ENCODE data around the gene ERI2. TPM values are rescaled to one million over a fixed set of nuclear protein-coding genes. Genes with fewer than 3 reads are reported as not detected.

The ERI2 gene, protein sequence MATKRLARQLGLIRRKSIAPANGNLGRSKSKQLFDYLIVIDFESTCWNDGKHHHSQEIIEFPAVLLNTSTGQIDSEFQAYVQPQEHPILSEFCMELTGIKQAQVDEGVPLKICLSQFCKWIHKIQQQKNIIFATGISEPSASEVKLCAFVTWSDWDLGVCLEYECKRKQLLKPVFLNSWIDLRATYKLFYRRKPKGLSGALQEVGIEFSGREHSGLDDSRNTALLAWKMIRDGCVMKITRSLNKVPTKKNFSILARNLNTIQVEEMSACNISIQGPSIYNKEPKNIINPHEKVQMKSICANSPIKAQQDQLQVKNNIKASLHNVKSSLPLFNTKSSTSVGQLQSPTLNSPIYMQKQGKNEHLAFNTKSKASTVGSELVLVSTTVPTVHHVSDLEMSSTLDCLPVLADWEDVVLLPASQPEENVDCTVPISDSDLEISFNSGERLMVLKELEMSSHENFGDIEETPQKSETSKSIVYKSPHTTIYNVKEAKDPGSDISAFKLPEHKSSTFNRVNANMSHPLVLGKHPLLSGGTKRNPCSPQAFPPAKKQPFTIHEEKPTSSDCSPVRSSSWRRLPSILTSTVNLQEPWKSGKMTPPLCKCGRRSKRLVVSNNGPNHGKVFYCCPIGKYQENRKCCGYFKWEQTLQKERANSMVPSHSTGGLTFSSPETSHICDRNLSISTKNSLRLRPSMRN
- total RNA-seq: 16.4 TPM

DNA sequence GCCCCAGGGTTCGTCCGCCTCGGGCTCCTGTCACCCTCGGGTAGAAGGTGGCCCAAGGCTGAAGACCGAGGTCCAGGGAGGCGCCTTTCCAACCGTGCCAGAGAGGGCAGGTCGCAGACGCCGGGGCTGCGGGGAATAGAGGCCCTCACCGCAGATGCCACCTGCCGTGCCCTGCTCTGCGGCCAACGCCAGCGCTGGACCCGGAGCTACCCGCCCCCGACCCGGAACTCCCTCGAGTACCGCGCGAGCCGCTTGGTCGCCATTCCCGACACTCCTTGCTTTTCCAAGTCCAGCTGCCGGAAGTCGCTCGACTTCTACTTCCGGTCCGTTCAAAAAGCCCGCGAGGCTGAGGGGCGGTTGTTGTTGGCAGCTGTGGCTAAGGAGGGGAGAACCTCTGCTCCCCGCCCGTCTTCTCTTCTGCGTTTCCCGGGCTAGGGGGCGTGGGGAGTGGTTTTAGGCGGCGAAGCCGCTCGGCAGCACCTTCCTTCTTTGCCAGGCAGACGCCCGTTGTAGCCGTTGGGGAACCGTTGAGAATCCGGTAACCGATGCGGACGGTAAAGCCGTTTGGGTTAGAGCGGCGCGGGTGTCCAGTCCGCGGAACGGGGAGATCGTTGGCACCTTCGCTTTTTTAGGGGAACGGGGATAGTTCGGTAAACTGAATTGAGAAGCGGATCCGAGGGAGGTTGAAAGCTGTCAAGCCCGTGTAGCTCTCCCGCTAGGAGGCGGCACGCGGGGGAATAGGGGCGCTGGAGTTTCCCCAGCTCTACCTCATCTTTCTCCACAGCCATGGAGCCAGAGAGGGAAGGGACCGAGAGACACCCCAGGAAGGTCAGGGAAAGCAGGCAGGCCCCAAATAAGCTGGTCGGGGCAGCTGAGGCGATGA, at the start of gene ERI2, which contains the start of gene REXO5:
Gene ERI2 (minus strand): TSS at position 305 of the 883 bp plus-strand sequence. CDS start 42 bp downstream, at position 263.
Gene REXO5 (plus strand): TSS at position 360 of the 883 bp plus-strand sequence. CDS start 427 bp downstream, at position 787.
- peak; percentile 87 for DNase-seq

DNA sequence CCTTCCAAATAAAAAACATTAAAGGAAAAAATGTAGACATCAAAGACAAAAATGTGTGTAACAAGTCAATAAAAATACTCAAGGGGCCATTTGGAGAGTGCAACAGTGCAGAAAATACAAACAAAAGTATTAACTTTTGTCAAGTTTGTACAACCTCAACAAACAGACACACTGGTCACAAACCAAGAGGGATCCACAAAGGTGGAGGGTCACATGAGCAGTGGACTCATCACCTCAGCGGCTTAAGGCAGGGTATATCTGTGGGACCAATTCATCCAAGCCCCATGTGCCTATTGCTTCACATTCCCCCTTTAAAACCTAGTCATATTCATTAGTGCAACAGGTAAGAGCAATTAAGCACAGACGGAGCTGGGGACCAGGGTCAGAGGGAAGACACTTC, 48.7 kb upstream of the ERI2 start:
- DNase-seq: no peak

DNA sequence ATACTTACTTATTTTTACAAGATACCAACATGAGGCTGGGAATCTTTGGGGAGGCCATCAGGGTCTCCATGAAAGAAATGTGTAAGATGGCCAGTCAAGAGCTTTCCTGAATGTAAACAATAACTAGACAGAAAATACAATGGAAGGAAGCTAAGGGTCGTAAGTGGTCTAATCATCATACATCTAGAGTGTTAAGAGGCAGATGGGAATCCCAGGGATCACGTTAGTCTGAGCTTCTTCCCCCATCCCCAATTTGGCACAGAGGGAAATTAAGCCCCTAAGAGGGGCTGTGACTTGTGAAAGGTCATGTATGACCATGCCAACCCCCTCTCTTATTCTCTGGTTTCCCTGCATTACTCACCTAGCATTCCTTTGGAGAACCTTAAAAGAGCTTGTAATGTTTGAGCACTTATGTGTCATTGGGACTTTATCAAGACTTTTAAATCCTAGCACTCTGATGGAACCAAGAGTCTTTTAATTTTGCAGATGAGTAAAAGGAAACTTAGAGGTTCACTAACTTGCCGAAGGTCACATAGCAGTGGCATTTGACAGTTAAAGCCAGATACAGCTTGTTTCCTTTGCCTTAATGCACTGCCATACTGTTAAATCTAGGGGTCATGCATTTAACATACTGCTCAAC, 47.8 kb upstream of the ERI2 start:
- no peak for DNase-seq

DNA sequence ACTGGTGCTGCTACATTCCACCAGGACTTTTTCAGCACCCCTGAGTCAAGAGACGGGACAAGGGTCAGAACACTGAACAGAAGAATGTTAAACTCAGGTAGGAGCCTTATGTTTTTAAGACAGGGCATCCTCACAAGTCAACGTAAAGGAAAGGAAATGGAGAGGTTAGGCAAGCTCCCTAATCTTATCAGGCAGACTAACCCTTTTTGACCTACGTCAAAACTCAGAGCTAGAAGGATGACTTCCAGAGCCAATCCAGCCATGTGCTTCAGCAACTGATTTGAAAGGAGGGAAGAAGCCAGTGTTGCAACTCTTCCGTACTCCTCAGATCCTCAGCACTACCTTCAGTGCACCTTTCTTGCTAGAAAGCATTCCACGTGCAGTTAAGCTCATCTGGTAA, 46.9 kb upstream of the ERI2 start:
- DNase-seq: no peak

DNA sequence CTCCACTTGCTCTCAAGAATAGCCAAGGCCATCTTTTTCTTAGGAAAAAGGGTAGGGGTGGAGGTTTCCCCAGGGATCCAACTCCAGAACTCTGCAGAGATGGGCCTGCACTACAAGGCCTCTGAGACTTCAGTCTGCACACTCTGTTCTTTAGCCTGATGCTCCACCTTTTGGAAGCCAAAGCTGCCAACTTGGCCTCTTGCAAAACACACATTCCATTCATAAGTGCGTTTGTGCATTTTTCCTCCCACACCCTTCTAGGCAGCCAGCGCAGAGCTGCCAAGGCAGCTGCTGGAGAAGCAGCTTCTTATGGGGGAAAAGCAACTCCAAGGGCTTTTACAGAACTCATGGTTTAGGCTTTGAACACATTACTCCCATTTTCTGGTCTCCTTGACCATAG, 45.3 kb upstream of the ERI2 start:
- peak; percentile 85 for DNase-seq

DNA sequence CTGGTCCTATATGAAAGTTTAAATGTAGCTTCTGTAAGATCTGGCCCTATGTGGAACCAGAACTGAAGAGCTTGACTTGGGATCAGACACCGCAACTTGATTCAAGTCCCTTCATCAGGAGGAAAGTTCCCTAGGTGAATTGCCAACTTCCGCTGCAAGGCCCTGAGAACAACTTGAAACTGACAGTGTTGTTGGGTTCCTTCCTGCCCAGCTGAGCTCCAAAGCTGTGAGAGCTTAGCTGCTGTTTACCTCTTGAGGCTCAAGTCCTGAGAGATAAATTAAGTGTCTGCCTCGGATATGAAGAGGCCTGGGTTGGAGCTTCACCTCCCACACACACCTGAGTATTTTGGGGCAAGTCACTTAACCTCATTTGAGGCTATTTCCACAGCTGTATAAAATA, 44.7 kb upstream of the ERI2 start:
- DNase-seq: no peak

DNA sequence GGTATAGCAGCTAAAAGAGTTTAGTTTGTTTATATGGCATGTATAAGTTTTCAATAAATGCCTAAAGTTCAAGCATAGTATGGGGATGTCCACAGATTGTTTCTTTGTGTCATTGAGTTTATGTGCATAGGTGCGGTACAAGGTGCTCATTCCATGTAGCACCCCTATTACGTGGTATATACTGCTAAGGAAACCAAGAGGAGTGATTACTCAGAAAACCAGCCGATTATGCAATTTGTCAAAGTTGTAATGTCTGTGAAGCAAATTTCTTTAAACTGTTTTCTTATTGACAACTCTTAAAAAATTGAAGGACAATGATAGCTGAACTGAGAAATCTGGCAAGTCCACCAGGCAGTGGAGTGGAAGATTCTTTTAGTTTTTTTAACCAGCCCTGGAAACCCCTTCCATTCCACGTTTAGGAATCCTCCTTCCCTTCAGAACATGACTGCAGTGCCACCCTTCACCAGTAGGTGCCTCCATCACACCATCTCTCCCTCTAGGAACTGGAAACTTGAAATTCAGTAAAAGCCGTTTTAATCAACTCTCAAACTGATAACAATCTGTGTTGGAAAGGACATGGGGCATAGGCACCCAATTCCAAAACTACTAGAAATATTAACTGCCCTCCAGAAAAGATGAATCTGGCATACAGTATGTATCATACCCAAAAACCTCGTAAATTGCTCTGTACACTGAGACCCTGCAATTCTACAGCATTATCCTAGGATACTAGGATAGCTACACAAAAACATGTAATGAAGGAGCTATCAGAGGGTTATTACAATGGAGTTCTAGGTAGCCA, 43.5 kb upstream of the ERI2 start:
- peak; percentile 77 for DNase-seq

DNA sequence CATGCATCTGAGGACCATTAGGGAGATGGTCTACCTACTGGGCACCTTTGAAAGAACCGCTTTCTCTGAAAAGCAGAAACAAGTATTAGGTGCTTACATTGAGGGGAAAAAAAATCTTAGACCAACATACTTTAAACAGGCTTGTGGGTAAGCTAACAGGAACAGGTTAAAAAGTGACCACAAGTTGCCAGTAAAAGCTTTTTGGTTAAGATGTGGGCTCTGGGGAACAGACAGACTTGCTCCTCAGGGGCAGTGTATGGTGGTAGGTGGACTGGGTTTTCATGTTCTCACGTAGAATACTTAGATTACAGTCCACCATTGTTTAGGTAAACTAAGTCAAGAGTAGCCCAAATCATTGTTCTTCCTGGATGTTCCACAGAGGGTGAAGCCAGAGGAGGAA, 41.3 kb upstream of the ERI2 start:
- no peak for DNase-seq

DNA sequence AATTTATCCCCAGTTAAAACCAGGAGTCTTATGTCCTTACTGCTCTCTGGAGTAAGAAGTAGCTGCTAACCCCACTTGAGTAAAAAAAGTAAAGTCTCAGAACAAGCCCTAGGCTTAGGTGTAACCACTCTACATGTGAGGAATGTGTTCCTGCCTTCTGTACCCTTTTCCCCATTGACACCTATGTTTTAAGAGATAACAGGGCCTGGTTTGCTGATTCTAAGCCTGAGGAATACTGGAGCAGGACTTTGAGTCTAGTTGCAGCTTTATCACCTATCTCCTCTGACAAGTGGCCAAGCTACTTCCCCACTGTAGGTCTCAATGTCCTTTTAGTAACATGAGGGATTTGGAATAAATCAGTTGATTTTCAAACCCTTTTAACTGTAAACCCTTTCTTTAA, 40.3 kb upstream of the ERI2 start:
- no peak for DNase-seq

DNA sequence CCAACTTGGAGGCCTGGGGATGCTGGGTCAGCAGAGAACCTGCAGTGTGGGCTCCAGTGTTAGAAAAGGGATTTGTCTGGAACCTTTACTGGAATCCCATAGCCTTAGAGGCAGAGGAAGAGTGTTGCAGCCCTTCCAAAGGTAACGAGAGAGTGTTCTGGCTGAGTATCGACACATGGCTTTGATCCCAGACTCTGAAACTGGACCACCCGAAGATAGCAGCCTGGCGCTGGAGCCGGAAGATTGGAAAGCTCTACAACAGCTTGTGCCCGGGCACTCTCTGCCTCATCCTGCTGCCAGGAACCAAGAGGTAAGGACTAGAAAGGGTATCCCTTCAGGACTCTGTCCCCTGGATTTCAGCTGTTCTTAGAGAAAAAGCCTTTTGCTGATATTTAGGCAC, 39.8 kb upstream of the ERI2 start:
- DNase-seq: no peak

DNA sequence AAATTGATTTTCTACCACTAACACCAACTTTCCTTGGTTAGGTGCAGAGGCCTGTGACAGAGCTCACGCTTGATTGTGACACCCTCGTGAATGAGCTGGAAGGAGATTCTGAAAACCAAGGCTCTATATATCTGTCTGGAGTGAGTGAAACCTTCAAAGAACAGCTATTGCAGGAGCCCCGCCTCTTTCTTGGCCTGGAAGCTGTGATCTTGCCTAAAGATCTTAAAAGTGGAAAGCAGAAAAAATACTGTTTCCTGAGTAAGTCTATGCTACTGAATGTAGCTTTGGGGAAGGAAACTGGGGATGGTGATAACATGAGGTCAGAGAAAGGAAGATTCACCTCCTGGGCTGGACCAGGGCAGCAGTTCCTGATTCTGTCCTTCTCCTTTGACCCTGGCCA, 38.3 kb upstream of the ERI2 start:
- DNase-seq: no peak

DNA sequence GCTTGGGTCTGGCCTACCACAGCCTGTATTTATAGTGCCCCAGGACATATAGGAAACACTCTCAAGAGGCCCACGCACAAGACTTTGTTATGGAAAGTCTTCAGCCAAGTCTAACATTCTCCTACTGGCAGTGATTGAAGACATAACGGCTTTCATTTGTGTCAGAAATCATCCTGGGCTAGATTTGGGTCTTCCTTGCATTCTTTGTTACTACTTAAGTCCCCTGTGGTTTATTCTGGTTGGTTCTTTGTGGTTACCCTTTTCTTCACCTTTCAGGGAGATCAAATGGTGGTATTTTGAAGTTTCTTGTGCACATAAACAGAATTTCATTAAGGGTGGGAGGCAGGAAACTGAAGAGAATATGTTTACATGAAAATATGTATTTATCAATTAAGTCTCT, 37.8 kb upstream of the ERI2 start:
- DNase-seq: no peak

DNA sequence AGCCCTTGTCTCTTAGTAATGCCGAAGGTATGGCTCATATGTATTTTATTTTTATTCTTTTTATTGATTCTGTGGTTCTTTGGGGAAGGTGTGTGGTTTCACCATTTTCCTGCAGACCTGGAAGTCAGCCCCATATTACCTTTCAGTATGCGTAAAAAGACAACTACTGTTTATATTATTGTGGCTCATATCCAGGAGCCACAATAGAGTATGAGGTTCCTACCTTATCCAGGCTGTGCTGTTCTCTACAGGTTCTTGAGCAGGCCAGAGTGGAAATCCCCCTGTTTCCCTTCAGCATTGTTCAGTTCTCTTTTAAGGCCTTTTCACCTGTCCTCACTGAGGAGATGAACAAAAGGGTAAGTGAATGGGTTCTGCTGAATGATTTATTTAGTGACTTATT, 33.2 kb upstream of the ERI2 start:
- no peak for DNase-seq

DNA sequence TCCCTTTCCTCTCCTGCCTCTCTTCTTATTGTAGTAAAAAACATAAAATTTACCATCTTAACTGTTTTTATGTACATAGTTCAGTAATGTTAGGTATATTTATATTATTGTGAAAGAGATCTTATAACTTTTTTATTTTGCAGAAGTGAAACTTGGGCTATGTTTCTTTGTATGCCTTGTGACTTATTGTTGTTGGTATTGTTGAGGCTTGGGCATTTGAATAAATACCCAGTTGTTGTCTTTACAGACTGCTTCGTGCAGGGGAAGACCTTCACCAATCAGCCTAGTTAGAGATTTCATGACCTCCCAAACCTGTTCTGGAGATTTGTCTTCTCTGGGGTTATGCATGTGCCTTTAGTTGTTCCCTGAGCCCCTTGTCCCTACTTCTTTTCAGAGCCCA, 32.0 kb upstream of the ERI2 start:
- DNase-seq: no peak

DNA sequence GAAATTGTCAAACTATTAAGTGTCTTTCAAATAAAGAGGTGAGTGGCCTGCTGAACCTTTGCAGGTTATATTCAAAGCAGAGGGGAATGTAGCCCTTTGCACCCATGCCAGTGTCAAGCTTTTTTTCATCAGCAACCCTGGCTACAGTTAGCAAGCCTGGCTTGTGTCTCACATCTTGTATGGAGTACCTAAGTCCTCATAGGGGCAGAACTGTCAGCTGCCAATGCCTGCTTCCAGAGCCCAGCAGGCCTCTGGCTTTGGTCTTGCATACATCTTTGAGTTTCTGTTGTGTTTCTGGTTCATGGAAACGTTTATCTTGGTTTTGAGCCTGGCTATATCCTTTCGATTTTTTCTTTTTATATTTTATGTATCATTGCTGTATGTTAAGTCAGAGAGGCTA, 26.8 kb upstream of the ERI2 start:
- DNase-seq: no peak

DNA sequence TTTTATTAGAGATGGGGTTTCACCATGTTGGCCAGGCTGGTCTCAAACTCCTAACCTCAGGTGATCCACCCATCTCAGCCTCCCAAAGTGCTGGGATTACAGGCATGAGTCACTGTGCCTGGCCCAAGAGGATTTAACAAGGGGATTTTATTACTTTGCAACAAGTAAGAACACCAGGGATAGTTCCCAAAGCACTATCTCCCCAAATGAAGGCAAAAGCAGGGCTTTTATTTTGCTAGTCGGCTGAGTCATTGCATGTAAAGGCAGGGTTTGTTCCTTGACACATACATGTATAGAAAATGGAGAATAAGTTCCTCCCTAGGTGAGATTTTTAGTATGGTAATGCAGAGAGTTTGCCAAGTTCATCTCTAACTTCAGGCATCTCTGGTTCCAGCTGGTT, 24.1 kb upstream of the ERI2 start:
- DNase-seq: no peak

DNA sequence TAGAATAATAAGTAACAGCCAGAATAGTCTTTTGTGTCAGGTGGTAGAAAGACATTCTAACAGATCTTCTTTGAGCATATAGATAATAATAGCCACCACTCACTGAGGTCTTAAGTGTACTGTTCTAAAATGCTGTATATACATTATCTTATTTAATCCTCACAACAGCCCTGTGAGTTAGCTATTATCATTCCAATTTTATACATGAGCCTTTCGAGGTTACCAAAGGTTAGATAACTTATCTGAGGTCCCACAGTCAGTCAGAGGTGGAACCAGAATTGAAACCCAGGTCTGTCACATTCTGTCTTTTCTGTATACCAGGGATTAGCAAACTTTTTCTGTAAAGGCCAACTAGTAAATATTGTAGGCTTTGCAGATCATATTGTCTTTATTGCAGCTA, 23.3 kb upstream of the ERI2 start:
- DNase-seq: no peak

DNA sequence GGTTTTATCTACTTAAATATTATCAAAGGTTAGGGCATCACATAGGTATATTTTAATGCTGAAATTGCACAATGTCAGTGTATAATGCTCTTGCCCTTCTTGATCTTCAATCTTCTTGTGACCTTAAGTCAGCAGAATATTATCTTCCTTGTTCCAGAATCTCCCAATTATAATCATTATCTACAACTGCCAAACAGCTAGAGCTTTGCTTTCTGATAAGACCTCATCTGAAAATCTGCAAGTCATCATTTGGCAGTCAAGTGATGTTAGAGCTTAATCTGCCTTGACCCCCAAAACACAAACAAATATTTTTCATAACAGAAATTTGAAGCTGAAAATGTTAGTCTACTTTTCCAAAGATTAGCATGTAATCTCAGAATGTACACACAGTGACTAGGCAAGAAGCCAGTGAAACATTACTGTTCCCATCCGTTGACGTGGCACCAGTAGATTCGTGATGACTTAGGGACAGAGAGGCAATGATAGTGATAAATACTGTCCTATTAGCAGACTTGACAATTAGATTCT, 19.8 kb upstream of the ERI2 start:
- DNase-seq: no peak

DNA sequence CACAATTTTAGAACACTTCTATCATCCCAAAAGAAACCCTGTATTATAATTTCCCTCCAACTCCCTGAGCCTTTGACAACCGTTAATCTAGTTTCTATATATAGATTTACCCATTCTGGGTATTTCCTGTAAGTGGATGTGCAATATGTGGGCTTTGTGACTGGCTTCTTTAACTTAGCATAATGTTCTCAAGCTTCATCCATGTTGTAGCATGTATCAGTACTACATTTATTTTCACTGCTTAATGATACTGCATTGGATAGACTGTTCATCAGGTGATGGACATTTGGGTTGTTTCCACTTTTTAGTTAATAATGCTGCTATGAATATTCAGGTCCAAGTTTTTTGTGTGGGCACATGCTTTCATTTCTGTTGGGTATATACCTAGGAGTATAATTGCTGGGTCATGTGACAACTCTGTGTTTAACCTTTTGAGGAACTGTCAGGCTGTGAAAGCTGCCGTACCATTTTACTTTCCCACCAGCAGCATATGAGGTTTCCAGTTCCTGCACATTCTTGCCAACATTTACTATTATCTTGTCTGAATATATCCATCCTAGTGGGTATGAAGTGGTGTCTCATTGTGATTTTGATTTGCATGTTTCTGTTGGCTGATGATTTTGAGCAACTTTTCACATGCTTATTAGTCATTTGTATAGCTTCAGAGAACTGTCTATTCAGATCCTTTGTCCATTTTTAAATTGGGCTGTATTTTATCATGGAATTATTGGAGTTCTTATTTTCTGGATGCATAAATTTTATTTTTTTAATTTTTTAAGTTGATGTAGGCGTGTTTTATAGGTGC, 16.5 kb upstream of the ERI2 start:
- no peak for DNase-seq

DNA sequence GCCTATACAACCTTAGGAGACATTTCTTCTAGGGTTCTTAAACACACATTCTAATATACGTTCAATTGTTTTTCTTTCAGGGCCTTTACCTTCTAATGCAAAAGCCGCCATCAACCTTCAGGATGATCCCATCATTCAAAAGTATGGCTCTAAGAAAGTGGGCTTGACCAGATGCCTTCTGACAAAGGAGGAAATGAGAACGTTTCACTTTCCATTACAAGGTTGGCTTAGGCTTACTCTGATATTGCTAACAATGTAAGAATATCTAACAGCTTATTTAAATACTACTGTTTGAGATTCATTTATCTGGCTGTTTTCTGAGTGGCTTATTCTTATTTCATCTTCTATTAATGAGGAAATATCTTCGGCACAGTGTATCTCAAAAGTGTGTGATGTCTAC, 15.4 kb upstream of the ERI2 start:
- DNase-seq: no peak

Data from skin of body (tissue), 2 donors.